GM12875 (cell line): Measurements from ENCODE around the gene THSD4.
"Not testable (repeated sequence)": the region's sequence is repeated elsewhere in the genome, so short reads cannot be mapped to it uniquely, and the experiment has no call there.

Experiments used
- H3K4me3 ChIP-seq: one replicate; pipeline ENCODE4 v1.5.1; 2011; ENCODE audit warnings: low read depth, low read length, control low read depth
- TF ChIP-seq, protein P1 (sequence below): IDR thresholded peaks from 2 replicates; pipeline ENCODE4 v1.5.1; 2011; ENCODE audit warnings: low read depth, mild to moderate bottlenecking, control low read depth, inconsistent platforms, low read length, moderate library complexity, borderline replicate concordance; ENCODE audit not compliant: insufficient read depth

THSD4 gene

DNA sequence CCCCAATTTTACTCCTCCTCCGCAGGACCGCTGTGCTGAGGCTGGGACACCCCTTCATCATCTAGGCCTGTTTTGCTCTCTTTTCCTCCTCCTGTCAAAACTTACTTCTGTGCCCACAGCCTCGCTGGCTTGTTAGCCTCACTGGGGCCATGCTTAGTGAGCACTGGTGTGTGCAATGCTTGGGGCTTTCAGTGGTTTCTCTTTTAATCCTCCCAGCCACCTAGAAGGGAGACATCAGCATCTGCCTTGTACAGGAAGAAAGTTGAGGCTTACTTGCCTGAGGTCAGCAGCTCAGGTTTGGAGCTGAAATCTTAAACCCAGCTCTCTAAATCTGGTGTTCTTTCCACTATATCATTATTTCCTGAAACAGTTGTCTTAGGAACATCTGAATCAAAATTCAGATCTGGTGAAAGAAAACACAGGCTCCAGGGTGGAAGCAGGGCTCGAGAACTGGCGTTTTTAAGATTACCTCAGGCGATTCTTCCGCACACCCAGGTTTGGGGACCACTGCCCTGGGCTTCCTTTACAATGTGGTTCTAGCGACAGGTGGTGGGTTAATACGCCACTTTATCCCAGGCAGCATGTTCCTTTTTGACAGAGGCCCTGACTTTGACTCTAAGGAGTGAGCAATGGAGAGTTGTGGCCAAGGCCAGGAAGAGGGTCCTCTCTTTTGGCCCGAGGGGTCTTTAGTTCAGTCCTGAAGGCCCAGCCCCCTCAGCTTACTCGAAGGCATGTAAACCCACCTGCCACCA is 3.8 kb downstream of the THSD4 start:
- H3K4me3 ChIP-seq, result no peak overlapping the region
- TF ChIP-seq, protein P1, sequence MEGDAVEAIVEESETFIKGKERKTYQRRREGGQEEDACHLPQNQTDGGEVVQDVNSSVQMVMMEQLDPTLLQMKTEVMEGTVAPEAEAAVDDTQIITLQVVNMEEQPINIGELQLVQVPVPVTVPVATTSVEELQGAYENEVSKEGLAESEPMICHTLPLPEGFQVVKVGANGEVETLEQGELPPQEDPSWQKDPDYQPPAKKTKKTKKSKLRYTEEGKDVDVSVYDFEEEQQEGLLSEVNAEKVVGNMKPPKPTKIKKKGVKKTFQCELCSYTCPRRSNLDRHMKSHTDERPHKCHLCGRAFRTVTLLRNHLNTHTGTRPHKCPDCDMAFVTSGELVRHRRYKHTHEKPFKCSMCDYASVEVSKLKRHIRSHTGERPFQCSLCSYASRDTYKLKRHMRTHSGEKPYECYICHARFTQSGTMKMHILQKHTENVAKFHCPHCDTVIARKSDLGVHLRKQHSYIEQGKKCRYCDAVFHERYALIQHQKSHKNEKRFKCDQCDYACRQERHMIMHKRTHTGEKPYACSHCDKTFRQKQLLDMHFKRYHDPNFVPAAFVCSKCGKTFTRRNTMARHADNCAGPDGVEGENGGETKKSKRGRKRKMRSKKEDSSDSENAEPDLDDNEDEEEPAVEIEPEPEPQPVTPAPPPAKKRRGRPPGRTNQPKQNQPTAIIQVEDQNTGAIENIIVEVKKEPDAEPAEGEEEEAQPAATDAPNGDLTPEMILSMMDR, result no peak

DNA sequence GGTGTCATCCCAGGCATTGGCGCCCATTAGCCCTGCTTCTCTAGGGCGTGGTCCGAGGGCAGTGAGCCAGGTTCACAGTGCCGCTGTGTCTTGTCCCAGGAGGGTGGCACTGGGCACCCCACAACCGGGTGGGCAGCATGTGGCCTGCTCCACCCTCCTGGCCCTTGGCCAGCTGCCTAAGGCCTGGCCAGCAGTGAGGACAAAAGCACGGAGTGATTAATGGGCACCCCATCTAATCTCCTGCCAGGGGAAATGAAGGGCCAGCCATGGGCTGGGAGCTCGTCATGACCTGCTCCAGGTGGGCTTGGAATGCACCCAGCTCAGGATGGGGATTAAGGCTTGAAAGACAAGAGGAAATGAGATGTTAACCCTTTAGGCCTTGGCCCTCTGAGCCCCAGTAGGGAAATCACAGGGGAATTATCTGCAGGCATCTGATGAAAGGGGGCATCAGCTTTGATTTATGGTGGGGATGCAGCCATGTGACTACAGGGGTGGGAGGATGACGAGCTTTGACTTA is 5.2 kb downstream of the THSD4 start:
- no peak overlapping the region for H3K4me3 ChIP-seq
- TF ChIP-seq, protein P1, result no peak

DNA sequence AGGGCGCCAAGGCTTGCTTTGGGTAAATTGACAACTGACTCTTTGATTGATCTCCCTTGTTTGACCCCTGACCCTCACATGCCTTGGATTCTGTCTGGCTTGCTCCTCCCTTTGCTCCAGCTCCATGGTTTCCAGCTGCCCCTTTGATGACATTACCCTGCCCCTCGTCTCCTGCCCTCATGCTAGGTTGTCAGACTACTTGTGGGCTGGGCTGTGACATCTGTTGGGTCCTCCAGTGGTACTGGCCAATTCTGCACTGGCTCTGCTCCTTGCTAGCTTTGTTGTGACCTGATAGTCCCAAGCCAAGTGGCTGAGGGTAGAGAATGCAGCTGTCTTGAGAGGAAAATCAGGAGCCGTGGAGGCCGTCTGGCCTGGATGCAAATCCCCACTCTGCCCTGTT is 6.2 kb downstream of the THSD4 start:
- TF ChIP-seq, protein P1, result no peak
- no peak overlapping the region for H3K4me3 ChIP-seq

DNA sequence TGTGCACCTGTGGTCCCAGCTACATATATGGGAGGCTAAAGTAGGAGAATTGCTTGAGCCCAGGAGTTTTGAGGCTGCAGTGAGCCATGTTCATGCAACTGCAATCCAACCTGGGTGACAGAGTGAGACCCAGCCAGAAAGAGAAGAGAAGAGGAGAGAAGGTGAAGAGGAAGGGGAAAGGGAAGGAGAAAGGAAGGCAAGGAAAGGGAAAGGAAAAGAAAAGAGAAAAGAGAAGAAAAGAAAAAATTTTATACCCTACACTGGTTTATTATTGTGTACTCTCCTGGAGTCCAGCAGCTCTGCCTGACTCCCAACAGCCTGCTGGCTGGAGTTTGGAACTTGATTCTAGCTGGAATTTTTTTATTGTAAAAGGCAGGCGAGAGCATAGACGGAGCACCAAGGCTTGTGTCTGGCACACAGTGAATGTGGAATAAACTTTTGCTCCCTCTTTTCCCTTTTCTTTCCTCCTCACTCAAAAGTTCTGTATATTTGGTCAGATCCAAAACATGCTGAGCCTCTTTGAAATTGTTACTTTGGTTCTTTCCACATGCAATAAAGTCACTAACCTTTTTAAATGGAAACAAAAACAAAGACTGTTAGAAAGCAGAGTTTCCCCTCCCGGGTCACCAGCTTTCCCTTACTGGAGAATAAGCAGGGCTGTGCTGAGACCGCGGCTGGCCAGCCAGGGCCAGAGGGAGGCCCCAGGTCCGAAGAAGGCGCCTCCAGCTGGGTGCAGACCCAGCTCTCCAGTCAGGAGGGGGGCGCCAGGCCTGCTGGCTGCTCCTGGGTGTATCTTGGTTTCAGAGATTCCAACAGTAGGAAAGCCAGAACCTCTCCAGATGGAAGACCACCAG is 9.9 kb downstream of the THSD4 start:
- TF ChIP-seq, protein P1, result no peak
- H3K4me3 ChIP-seq, result no peak overlapping the region

DNA sequence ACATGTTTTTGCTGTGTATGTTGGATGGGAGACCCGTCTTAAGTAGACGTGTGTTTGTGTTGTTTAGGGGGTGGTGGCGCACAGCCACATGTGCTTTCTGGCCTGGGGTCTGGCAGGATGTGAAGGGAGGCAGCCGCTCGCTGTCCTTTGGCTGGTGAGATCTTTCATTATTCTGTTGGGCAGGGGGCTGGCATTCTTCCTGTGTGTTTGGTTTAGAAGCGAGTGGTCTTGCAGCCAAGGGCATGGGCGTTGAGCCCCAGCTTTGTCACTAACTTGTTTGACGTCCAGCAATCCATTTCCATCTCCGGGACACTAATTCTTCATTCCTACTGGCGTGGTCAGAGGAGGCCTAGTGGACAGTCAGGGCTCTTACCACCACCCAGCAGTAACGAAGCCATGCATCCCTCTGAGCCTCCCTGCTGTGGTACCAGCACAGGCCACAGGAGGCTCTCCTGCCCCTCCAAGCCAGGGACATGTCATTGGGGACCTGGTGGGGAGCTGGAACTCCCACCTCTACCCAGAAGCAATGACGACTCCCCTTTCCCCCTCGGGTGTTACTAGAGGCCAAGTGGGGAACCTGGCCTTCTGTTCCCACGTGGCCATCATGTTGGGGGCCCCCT is 10.7 kb downstream of the THSD4 start:
- TF ChIP-seq, protein P1, result peak; percentile 54
- H3K4me3 ChIP-seq, result no peak overlapping the region

DNA sequence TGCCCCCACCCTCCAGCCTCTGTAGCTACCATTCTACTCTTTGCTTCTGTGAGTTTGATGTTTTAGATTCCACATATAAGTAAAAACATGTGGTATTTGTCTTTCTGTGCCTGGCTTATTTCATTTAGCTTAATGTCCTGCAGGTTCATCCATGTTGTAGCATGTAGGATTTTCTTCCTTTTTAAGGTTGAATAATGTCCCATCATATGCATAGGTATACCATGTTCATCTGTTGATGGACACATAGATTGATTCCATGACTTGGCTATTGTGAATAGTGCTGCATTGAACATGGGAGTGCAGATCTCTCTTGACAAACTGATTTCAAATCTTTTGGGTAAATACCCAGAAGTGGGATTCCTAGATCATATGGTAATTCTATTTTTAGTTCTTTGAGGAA is 11.8 kb downstream of the THSD4 start:
- TF ChIP-seq, protein P1, result no peak
- no peak overlapping the region for H3K4me3 ChIP-seq

DNA sequence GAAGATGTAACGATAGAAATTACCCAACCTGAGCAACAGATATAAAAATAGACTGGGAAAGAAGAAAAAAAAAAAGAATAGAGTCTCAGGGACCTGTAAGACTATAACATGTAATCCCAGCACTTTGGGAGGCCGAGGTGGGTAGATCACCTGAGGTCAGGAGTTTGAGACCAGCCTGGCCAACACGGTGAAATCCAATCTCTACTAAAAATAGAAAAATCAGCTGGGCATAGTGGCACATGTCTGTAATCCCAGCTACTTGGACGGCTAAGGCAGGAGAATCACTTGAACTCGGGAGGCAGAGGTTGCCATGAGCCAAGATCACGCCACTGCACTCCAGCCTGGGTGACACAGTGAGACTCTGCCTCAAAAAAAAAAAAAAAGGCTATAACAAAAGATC is 12.9 kb downstream of the THSD4 start:
- H3K4me3 ChIP-seq, result not testable (repeated sequence)
